Activated CD4-positive, alpha-beta T cell treated with anti-CD3 and anti-CD28 coated beads for 36 hours (primary cell): ENCODE results near the gene TAMM41. TPM values are rescaled to one million over a fixed set of nuclear protein-coding genes. Genes with fewer than 3 reads are reported as not detected.
A peak's percentile ranks its signal among the peaks of the same experiment; 100 is the strongest.

ENCODE experiments used
- ATAC-seq: fragments of 200-7000 bp; cut with Tn5 transposase; one replicate; pipeline ENCODE4 v1.10.0; 2021; ENCODE audit warnings: mild to moderate bottlenecking, moderate library complexity
- CTCF ChIA-PET: fragments of 350-600 bp; sonication (Branson Sonifier 250); formaldehyde crosslinking; loops from one replicate; lab custom pipeline; 2021; ENCODE audit warnings: antibody characterized with exemption; lab: Charles Lee
- POLR2A ChIA-PET: fragments of 350-600 bp; sonication (Branson Sonifier 250); formaldehyde crosslinking; loops from one replicate; lab custom pipeline; 2021; ENCODE audit warnings: antibody characterized with exemption, inconsistent platforms; lab: Charles Lee
- DNase-seq: peaks from one replicate; pipeline ENCODE4 v3.0.0-alpha.2; 2020
- H3K27ac Mint-ChIP-seq: one replicate; pipeline ENCODE4 v1.8.0; 2021; ENCODE audit warnings: mixed read lengths
- H3K27me3 Mint-ChIP-seq: one replicate; pipeline ENCODE4 v1.8.0; 2021; ENCODE audit warnings: mixed read lengths
- H3K36me3 Mint-ChIP-seq: one replicate; pipeline ENCODE4 v1.8.0; 2021; ENCODE audit warnings: low read depth, mixed read lengths
- H3K4me1 Mint-ChIP-seq: one replicate; pipeline ENCODE4 v1.8.0; 2021; ENCODE audit warnings: mixed read lengths
- H3K4me3 Mint-ChIP-seq: one replicate; pipeline ENCODE4 v1.8.0; 2021; ENCODE audit warnings: mild to moderate bottlenecking, moderate library complexity, mixed read lengths
- H3K9me3 Mint-ChIP-seq: one replicate; pipeline ENCODE4 v1.8.0; 2021; ENCODE audit warnings: low read depth, mixed read lengths
- intact Hi-C, 2 experiments: fragments of 100-400 bp; cut with DNase I in 1 of 2; cut with micrococcal nuclease in 1 of 2; formaldehyde crosslinking; loops; one replicate each; pipeline versions ENCODE4 v1.14.2 to v1.15.1; 2022 to 2024; cut with DNase I, micrococcal nuclease
- total RNA-seq, 2 experiments: library from RNA; stranded (reverse); gene quantifications; one replicate each; pipeline ENCODE4 v1.2.3, GENCODE V29; 2021

The TAMM41 gene
- total RNA-seq, 2 experiments from 2014 or later = 26.3 to 30.2 TPM

DNA sequence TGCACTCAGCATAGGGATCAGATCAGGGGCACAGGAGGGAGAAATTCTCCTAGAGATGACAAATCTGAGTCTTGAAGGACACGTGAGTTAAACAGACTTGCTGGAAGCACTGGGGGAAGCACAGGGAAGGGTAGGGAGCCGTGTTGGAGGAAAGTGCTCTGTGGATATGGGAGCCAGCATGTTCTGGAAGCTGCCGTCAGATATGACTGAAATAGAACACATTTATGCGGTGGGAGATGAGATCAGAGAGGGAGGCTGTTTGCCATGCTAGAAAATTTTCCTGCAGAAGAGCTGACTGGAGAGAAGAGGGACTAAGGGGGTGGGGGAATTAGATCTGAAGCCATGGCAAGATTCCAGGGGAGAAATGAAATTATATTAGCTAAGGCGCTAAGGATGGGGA, 1.8 kb downstream of the TAMM41 start:
- H3K27me3 Mint-ChIP-seq = no peaks in the 10 kb centered on the region
- intact Hi-C loops = loop anchor here in 1 of 2 experiments (2.0 to 5.0 kb wide), 2 partner anchors 24 to 712 kb away; partner anchors contain the start of gene MKRN2
- peaks cover 30% of the 10 kb centered on the region for H3K36me3 Mint-ChIP-seq
- no peaks in the 10 kb centered on the region for H3K9me3 Mint-ChIP-seq
- peaks cover 31% of the 10 kb centered on the region for H3K4me1 Mint-ChIP-seq
- ChIA-PET CTCF (interaction anchor here (0.9 to 1.9 kb wide), 3 partner anchors 9 to 14 kb away, joined by 3 to 8 read pairs (median 5); no protein-coding TSS in a partner anchor), POLR2A (interaction anchor here (0.6 kb wide), 1 partner anchor 40 kb away, joined by 4 read pairs; no protein-coding TSS in a partner anchor)
- H3K4me3 Mint-ChIP-seq = peak overlapping the region; percentile 97
- DNase-seq (no peak), ATAC-seq (no peak)
- H3K27ac Mint-ChIP-seq = peak overlapping the region; percentile 37

DNA sequence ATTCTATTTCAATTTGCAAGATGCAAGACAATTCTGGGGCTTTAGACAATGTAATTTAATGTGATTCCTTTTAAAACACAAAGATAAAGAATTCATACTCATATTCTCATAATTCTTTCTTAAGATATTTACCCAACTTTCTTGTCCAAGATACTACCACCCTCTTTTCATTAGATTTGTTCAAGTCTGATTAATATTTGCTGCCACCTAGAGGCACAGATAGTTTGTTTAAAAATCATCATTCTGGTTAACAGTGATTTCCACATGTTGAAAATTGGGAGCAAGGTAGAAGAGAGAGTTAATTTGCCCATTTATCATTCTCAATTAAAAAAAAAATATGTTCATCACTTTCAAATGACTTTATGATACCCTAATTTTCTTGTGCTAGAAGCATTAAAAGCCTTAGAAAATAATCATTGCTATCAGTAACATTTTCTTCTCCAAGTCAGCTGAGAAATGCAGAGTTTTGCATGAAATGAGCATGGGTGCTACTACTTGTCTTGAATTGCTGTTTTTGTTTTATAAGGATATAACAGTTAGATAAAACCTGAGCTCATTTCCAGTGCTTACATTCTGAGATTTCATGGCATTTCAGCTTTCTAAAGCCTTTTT, 11.6 kb downstream of the TAMM41 start:
- peaks cover 30% of the 10 kb centered on the region for H3K36me3 Mint-ChIP-seq

DNA sequence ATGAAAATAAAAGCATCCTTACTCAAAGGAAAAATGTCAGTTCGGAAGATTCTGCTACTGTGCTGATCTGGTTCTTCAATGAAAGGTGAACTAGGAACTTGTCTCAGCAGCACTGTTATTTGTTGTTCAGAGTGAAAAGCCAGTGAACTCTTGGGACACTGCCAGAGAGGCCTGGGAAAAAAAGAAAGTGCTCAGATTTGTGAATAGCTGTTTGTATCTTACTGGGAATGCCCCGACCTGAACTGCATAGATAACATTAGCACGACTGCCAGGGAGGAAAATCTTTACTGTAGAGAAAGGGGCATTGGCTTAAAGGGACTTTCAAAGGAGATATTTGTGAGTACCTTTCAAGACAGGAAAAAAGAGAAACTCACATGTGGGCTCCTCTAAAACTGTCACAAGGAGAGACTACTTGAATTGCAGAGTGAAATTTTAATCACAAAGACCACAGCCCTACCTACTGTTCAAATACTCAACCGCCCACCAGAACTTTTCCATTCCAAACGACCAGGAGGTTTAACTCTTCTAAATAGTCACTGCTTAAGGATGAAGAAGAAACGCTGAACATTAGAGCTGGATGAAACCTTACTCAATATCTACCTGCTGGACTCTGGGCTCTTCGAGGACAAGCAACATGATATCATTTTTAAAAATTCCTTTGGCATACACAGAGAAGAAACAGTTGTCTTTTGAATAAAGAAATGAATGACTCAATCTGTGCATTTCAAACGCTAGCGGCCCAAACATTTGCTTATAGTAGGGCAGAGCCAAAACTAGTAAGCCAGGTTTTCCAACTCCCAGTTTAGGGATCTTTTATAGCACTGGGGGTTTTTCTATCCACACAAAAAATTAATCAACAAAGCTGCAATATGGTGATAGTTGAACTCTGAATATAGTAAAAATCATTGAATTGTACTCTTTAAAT, 13.4 kb downstream of the TAMM41 start:
- ATAC-seq = no peak
- H3K9me3 Mint-ChIP-seq = no peaks in the 10 kb centered on the region
- no peak overlapping the region for H3K4me3 Mint-ChIP-seq
- H3K36me3 Mint-ChIP-seq = peaks cover 36% of the 10 kb centered on the region
- H3K27ac Mint-ChIP-seq = no peak overlapping the region
- intact Hi-C loops = no loop called here
- no peaks in the 10 kb centered on the region for H3K27me3 Mint-ChIP-seq
- DNase-seq = no peak
- no peaks in the 10 kb centered on the region for H3K4me1 Mint-ChIP-seq
- ChIA-PET CTCF (interaction anchor here (0.6 kb wide), 1 partner anchor 605 kb away, joined by 3 read pairs; no protein-coding TSS in a partner anchor), POLR2A (no interaction called here)

More for the DNA sequence above, 11.6 kb downstream of the TAMM41 start:
- intact Hi-C loops = no loop called here
- no peaks in the 10 kb centered on the region for H3K9me3 Mint-ChIP-seq
- ChIA-PET POLR2A (no interaction called here), CTCF (interaction anchor here (0.7 to 1.4 kb wide), 3 partner anchors 9 to 135 kb away, joined by 3 to 8 read pairs (median 3); no protein-coding TSS in a partner anchor)
- no peaks in the 10 kb centered on the region for H3K4me1 Mint-ChIP-seq
- DNase-seq (no peak), ATAC-seq (no peak)
- no peaks in the 10 kb centered on the region for H3K27me3 Mint-ChIP-seq
- no peak overlapping the region for H3K27ac Mint-ChIP-seq
- H3K4me3 Mint-ChIP-seq = no peak overlapping the region

- H3K27me3 Mint-ChIP-seq = no peaks in the 10 kb centered on the region
- no peaks in the 10 kb centered on the region for H3K4me1 Mint-ChIP-seq
- peaks cover 42% of the 10 kb centered on the region for H3K36me3 Mint-ChIP-seq
- ATAC-seq (no peak), DNase-seq (no peak)
- no peaks in the 10 kb centered on the region for H3K9me3 Mint-ChIP-seq
- intact Hi-C loops = no loop called here
- H3K4me3 Mint-ChIP-seq = no peak overlapping the region
- H3K27ac Mint-ChIP-seq = no peak overlapping the region
- POLR2A ChIA-PET = no interaction called here
- CTCF ChIA-PET = no interaction called here
Measured at GRCh38 chr3:11829416-11829815, 17.3 kb downstream of the TAMM41 start.

DNA sequence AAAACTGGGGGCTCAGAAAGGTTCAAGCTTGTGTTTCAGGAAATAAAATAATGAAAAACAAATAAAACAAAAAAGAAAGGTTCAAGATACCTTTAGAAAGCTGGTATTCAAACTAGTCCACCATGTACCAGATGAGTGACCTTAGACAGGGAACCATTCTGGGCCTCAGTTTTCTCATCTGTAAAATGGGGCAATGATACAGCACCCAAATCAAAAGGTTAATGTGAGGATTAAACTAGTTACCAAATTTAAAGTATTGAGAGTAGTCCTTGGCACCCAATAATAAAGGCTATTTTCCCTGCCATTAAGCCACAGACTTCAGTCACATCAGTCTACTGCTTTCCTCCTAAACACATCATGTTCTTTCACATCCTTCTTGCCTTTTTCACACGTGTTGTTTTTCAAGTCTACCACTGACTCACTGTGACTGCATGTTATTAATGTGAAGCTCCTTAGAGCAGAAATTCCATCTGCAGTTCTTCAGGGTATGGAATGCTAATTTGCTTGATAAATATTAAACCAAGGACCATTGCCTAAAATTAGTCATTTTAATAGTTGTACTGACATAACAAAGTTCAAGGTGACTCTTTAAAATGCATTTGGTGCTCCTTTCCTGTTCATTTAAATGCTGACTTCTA, 19.9 kb downstream of the TAMM41 start:
- intact Hi-C loops = no loop called here
- Mint-ChIP-seq H3K9me3 (no peaks in the 10 kb centered on the region), H3K36me3 (peaks cover 42% of the 10 kb centered on the region), H3K4me1 (no peaks in the 10 kb centered on the region), H3K27ac (no peak overlapping the region), H3K27me3 (no peaks in the 10 kb centered on the region), H3K4me3 (no peak overlapping the region)
- ATAC-seq (peak; percentile 61), DNase-seq (no peak)
- POLR2A ChIA-PET = interaction anchor here (1.1 kb wide), 1 partner anchor 14 kb away, joined by 4 read pairs; no protein-coding TSS in a partner anchor
- CTCF ChIA-PET = interaction anchor here (0.7 to 2.2 kb wide), 3 partner anchors 9 to 21 kb away, joined by 3 to 4 read pairs (median 3); no protein-coding TSS in a partner anchor

DNA sequence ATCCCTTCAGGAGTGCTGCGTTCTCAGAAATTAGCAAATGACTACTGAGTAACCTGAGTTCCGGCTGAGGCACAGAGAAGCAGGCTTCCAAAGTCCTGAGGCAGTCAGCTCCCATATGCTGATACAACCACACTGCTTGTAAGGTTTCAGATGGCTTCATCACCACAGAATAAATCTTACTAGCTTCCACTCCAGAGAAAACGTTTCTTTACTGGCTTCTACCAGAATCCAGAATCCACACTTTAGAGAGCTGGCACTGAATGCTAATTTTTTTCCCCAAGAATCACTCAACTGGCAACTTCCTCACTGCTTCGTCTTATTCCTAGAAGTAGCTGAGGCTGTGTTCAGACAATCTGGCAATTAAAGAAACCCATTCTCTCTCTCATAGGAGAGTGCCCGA, 21.4 kb downstream of the TAMM41 start:
- ATAC-seq (no peak), DNase-seq (no peak)
- Mint-ChIP-seq H3K4me1 (peaks cover 10% of the 10 kb centered on the region), H3K4me3 (no peak overlapping the region), H3K9me3 (no peaks in the 10 kb centered on the region), H3K27ac (no peak overlapping the region), H3K27me3 (no peaks in the 10 kb centered on the region), H3K36me3 (peaks cover 43% of the 10 kb centered on the region)
- POLR2A ChIA-PET = no interaction called here
- intact Hi-C loops = no loop called here
- CTCF ChIA-PET = interaction anchor here (1.0 to 2.2 kb wide), 2 partner anchors 12 to 22 kb away, joined by 3 to 4 read pairs; no protein-coding TSS in a partner anchor

- peak; percentile 57 for DNase-seq
- CTCF ChIA-PET = interaction anchor here (1.6 kb wide), 1 partner anchor 16 kb away, joined by 5 read pairs; no protein-coding TSS in a partner anchor
Measured at GRCh38 chr3:11820531-11821041, 26.1 kb downstream of the TAMM41 start.

DNA sequence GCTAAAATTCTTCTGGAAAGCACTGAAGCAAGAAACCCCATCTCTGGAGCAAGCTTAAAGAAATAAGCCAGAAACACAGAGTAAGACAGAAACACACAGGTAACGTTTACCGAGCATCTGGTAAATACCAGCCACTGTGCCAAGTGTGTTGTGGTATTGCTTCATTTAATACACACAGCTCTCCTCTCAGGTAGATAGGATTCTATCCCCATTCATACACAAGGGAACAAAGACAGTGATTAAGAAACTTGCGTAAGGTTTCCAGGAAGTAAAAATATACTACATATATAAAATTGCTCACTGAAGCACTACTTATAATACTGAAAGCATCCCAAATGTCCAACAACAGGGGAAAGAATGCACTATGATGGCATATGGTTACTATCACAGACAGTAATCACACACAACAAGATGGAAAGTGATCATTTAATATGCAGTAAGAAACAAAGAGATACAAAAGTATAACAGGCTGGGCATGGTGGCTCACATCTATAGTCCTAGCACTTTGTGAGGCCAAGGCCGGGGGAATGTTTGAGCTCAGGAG, 27.5 kb downstream of the TAMM41 start:
- no peak overlapping the region for H3K27ac Mint-ChIP-seq
- no peak overlapping the region for H3K4me3 Mint-ChIP-seq
- H3K36me3 Mint-ChIP-seq = peaks cover 42% of the 10 kb centered on the region
- intact Hi-C loops = no loop called here
- H3K9me3 Mint-ChIP-seq = no peaks in the 10 kb centered on the region
- peaks cover 14% of the 10 kb centered on the region for H3K4me1 Mint-ChIP-seq
- CTCF ChIA-PET = interaction anchor here (1.6 kb wide), 1 partner anchor 15 kb away, joined by 5 read pairs; no protein-coding TSS in a partner anchor
- no peak for DNase-seq
- POLR2A ChIA-PET = no interaction called here
- H3K27me3 Mint-ChIP-seq = no peaks in the 10 kb centered on the region
- no peak for ATAC-seq

More at GRCh38 chr3:11820531-11821041, 26.1 kb downstream of the TAMM41 start:
- ATAC-seq = peak; percentile 91
- Mint-ChIP-seq H3K4me1 (peaks cover 14% of the 10 kb centered on the region), H3K4me3 (no peak overlapping the region), H3K36me3 (peaks cover 38% of the 10 kb centered on the region), H3K27ac (peak overlapping the region; percentile 4), H3K9me3 (no peaks in the 10 kb centered on the region), H3K27me3 (no peaks in the 10 kb centered on the region)
- POLR2A ChIA-PET = interaction anchor here (0.6 kb wide), 1 partner anchor 54 kb away, joined by 3 read pairs; no protein-coding TSS in a partner anchor
- intact Hi-C loops = loop anchor here in 1 of 2 experiments (2.0 kb wide), 1 partner anchor 24 kb away; no protein-coding TSS in a partner anchor

- Mint-ChIP-seq H3K27me3 (no peaks in the 10 kb centered on the region), H3K9me3 (no peaks in the 10 kb centered on the region), H3K4me1 (peaks cover 14% of the 10 kb centered on the region), H3K4me3 (no peak overlapping the region), H3K27ac (no peak overlapping the region), H3K36me3 (peaks cover 42% of the 10 kb centered on the region)
- CTCF ChIA-PET = interaction anchor here (1.5 kb wide), 1 partner anchor 13 kb away, joined by 3 read pairs; no protein-coding TSS in a partner anchor
- DNase-seq (no peak), ATAC-seq (no peak)
- POLR2A ChIA-PET = interaction anchor here (0.5 kb wide), 1 partner anchor 79 kb away, joined by 5 read pairs; no protein-coding TSS in a partner anchor
- intact Hi-C loops = no loop called here
Measured at GRCh38 chr3:11818033-11818432, 28.7 kb downstream of the TAMM41 start.

DNA sequence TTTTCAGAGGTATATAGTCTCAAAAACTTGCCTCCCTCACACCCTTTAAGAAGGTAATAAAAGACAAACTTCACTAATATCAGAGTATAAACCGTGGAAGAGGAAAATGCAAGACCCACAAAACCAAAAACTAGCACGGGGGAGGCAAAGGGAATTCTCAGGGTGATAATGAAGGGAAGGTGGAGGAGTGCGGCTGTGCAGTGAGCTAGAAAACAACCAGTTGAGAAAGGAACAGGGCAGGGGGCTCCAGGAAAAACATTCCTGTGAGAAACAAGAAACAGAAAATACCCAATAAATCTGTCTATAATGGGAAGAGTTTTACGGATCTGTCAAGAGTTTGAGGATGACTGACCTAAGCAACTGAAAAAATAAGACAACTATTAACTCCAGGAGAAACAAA, 31.6 kb downstream of the TAMM41 start:
- Mint-ChIP-seq H3K27me3 (no peaks in the 10 kb centered on the region), H3K27ac (no peak overlapping the region), H3K36me3 (peaks cover 34% of the 10 kb centered on the region), H3K4me1 (peaks cover 2% of the 10 kb centered on the region), H3K4me3 (no peak overlapping the region), H3K9me3 (no peaks in the 10 kb centered on the region)
- intact Hi-C loops = no loop called here
- POLR2A ChIA-PET = no interaction called here
- ATAC-seq = no peak
- DNase-seq = no peak
- CTCF ChIA-PET = interaction anchor here (1.5 to 2.5 kb wide), 4 partner anchors 11 to 435 kb away, joined by 3 to 16 read pairs (median 4); no protein-coding TSS in a partner anchor
